ENCODE data around the gene MITF. TPM values are rescaled to one million over a fixed set of nuclear protein-coding genes. Genes with fewer than 3 reads are reported as not detected.

MITF gene
- total and polyA plus RNA-seq, 2 of the 4 experiments (the other 2 are of a cell fraction), result 6.5 to 16.7 TPM

DNA sequence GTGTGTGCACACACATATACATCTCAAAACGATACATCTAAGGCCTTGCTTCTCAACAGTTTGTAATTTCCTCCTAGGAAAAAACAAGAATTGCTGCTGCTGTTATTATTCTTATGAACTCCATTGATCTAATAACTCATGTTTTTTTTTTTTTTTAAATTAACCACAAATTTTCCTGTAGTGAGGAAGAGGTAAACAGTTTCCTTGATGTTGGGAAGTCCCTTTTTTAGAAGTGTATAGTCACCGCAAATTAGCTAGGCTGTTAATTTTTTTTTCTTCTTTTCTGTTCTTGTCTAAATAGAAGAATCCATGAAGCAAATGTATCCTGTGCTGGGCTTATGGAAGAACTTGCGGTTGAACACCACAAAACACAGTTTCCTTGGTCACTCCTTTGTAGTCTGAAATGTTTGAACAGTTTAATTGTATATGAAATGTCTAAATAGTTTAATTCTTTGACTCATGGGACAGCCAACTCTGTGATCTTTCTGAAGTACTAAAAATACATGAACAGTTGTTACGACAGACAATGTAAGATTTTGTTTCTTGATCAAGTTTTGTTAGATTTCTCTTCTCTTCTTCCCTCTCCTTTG lies 64.5 kb downstream of the MITF start:
- peak; percentile 37 for DNase-seq
- no TSS peak for BruUV-seq (replicated peaks)
- Histone ChIP-seq H2BK5ac (ENCODE audit: low read depth, low read length, poor library complexity, severe bottlenecking) (peak overlapping the region; percentile 74), H4K20me1 (ENCODE audit: insufficient read depth, low read length) (no peaks in the 10 kb centered on the region; the same call in 1 of the 2 replicates), H2BK120ac (ENCODE audit: low read depth, low read length) (peak overlapping the region; percentile 28), H2AK5ac (ENCODE audit: low read depth, low read length) (peak overlapping the region; percentile 68), H3K9me3 (ENCODE audit: control insufficient read depth, insufficient read depth, low read length) (no peaks in the 10 kb centered on the region), H3K27me3 (ENCODE audit: control insufficient read depth, insufficient read depth, low read length) (no peaks in the 10 kb centered on the region), H3K27ac (ENCODE audit: insufficient read depth, low read length) (peak overlapping the region; percentile 61; the same call in 1 of the 2 replicates), H3K14ac (replicated peaks; ENCODE audit: low read depth, low read length) (no peak overlapping the region; the same call in 1 of the 2 replicates), H3K4me3 (ENCODE audit: insufficient read depth, low read depth, low read length) (no peak overlapping the region), H3K4ac (ENCODE audit: low read depth, low read length) (peak overlapping the region; percentile 76), H2BK20ac (ENCODE audit: low read depth, low read length) (peak overlapping the region; percentile 50; the same call in 1 of the 2 replicates), H3K4me2 (ENCODE audit: low read depth, low read length) (peak overlapping the region; percentile 46), H3K9me1 (ENCODE audit: insufficient read depth, low read length) (peaks cover 6% of the 10 kb centered on the region; the same call in 1 of the 2 replicates), H4K8ac (ENCODE audit: low read depth in 2 of 2, low read length in 2 of 2) (peak overlapping the region in 1 of 2 experiments; percentile 58; a peak in 3 of 4 replicates), H2AK9ac (replicated peaks; ENCODE audit: low read depth, low read length, poor library complexity) (no peak overlapping the region), H2BK15ac (ENCODE audit: low read depth, low read length) (peak overlapping the region; percentile 0; the same call in 1 of the 3 replicates), H3K36me3 (ENCODE audit: control insufficient read depth, insufficient read depth, low read length) (no peaks in the 10 kb centered on the region), H4K91ac (ENCODE audit: insufficient read depth, low read depth, low read length) (peak overlapping the region; percentile 75), H3K79me1 (ENCODE audit: low read depth in 1 of 2, low read length in 2 of 2) (peaks cover 25 to 27% of the 10 kb centered on the region in 2 experiments), H3K56ac (ENCODE audit: extremely low read depth, insufficient read depth, low read length) (0 out of 2 replicates have a peak overlapping the region, but pooled peaks have one; percentile 13), H2AFZ (replicated peaks; ENCODE audit: low read length, poor library complexity) (no peak overlapping the region), H3K18ac (ENCODE audit: low read depth, low read length) (peak overlapping the region; percentile 61; the same call in 1 of the 2 replicates), H3K9ac (ENCODE audit: low read depth, low read length) (peak overlapping the region; percentile 54; the same call in 1 of the 2 replicates), H3K23ac (ENCODE audit: low read depth, low read length) (peak overlapping the region; percentile 23; the same call in 1 of the 2 replicates), H3K4me1 (ENCODE audit: control insufficient read depth, insufficient read depth, low read length) (peaks cover 14% of the 10 kb centered on the region), H4K5ac (ENCODE audit: low read depth, low read length) (peak overlapping the region; percentile 45; the same call in 1 of the 2 replicates)
- intact Hi-C loops (cut with micrococcal nuclease), result loop anchor here (5.0 kb wide), 1 partner anchor 636 kb away; no protein-coding TSS in a partner anchor
- peak; percentile 19; the same call in 1 of the 2 replicates for ATAC-seq (ENCODE audit: low read depth)
- dilution Hi-C loops (cut with HindIII; ENCODE audit: low sequenced_read_pairs, unreplicated experiment), result no loop called here
- in situ Hi-C loops (cut with MboI; ENCODE audit: low sequenced_read_pairs), result loop anchor here (10.0 kb wide), 1 partner anchor 141 kb away; no protein-coding TSS in a partner anchor
- CTCF ChIA-PET, result no interaction called here
- WGBS, 2 experiments (ENCODE audit: extremely low coverage in 2 of 2, insufficient read length in 1 of 2), result no CpG with 5 or more reads among the region's 4 CpGs
- POLR2A ChIA-PET (ENCODE audit: unreplicated experiment), result no interaction called here
- peak; percentile 13; the same call in 1 of the 2 replicates for TF ChIP-seq CEBPB (IDR thresholded peaks at IDR 0.05; ENCODE audit: low read depth, low read length)
- no peak for TF ChIP-seq MAFK (IDR thresholded peaks at IDR 0.05; ENCODE audit: low read depth, low read length)

Measured in IMR-90 (cell line).